GM18502 (cell line): ENCODE data around the gene HSD11B2.

Source experiments
- ATAC-seq: cut with Tn5 transposase; IDR thresholded peaks from one replicate; pipeline ENCODE4 v1.9.1; 2021; ENCODE audit warnings: mild to moderate bottlenecking; ENCODE audit not compliant: unreplicated experiment, poor library complexity

The HSD11B2 gene

DNA sequence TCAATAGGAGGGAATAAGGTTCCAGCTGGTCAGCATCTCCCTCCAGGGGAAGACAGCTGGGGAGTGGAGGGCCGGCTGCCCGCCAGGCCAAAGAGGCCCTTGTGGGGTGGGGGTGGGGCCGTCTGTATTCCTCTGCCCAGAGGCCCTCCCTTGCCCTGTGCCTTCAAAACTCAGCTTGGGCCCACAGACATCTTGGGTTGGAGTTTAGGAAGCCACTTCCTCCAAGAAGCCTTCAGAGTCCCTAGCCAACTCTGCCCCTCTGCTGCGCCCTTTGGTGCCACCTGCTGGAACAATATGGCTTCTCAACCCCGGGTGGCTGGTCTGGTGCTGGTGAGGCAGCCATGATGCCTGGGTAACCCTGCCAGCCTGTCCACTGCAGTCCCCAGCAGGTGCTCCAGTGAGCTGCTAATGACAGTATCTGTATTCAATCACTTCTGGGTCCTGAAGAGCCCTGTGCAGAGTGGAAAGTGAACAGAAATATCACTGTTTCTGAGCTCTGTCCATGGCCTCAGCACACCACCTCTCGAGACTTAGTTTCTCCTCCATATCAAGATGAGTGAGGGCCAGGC, 16.7 kb downstream of the HSD11B2 start:
- no peak for ATAC-seq

DNA sequence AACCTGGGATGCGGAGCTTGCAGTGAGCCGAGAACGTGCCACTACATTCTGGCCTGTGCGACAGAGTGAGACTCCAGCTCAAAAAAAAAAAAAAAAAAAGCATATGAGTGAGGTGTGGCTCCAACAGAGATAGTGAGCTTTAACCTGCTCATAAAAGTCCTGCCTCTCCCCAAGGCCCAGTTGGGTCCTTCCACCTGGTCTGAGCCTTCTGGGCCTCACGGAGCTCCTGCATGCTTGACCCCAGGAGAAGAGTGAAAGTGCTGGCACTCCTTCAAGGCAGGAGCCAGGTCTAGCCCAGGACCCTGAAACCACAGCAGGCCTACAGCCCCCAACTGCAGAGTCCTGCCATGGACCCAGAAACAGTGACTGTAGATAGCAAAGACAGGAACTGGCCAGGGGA, 17.7 kb downstream of the HSD11B2 start:
- ATAC-seq = no peak

DNA sequence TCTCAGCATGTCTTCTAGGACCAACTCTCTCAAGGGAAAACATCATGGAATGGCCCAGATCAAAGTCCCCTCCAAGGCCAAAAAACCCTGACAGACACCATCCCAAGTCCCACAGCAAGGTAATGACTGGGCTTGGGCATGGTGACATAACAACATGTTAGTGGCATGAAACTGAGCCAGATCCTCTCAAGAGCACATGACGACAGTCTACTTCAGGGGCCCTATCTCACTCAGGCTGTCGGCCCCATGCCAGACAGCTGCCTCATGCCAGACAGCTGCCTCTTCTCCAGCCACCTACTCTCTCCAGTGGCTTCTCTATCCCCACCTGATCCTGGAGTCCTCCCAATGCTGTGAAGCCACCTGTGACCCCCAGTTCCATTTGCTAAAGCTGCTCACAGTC, 18.4 kb downstream of the HSD11B2 start:
- ATAC-seq = no peak

DNA sequence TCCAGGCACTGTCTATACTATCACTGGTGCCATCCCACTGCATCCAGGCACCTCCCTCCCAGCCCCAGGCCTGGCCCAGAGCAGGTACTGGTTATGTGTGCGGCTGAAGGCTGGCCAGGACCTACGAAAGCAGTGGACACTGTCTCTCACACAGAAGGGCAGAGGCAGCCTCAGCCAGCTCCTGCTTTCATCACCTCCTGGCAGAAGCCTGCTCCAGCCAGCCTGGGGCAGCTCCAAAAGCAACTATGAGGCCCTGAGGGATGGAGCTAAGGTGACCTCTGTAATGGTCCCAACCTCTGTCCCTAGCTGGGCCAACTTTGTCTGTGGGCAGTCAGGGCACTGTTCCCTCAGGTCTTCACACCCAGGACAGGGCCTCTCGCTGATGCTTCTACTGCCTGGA, 18.8 kb downstream of the HSD11B2 start:
- ATAC-seq = no peak

DNA sequence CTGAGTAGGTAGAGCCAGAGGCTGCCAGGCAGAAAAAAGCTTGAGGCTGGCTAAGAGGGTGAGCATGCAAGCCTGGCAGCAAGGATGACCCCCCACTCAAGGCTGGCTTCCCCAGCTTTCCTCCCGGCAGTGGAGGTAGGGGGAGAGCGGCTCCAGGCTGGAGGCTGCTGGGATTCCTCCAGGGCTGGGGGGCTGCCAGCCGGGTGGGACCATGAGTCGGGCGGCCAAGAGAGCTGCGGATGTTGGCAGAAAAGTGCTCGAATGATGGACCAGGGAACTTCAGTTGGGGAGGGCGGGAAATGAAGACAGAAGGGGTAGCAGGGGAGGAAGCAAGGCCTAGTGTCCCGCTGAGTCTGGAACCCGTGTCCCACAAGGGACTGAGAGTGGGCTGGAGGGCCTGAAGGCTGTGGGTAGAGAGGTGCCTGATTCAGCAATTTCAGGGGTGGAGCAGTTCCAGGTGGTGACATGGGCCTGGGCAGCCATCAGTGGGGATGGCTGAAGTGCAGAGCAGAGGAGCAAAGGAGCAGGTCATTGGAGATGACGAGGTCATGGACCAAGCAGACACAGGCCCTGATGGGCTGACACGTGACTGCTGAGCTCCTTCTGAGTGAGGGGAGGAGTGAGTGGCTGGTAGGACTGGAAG, 20.3 kb downstream of the HSD11B2 start:
- ATAC-seq = no peak

DNA sequence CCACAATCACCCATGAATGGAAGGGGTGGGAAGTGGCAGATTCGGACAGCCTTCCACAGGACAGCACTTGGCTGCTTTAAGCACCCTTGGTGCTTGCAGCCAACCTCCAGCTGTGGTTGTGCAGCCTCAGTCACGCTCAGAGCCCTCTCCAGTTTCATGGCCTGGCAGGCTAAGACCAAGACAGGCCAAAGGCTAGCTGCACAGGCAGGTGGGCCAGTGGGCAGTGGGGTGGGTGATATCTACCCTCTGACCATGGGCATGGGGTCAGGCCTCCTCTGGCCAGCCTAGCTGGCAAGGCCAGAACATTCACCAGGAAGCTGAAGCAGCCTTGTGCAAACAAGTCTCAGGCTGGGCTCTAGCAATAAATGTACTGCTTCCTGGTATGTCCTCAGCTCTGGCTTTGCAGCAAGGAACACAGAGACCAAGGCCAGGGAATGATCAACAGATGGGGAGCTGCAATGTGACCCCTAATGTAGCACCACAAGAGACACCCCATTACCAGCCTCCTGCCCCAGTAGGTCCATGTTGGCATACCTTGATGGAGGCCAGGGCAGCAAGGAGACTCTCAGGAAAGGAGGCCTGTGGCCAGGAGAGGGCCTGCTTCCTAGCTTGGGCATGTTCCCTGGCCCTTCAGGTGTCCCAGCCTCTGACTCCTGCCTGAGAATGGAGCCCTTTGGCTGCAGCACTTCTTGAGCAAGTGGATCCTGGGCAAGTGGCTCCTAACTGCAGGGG, 20.9 kb downstream of the HSD11B2 start:
- ATAC-seq = no peak

DNA sequence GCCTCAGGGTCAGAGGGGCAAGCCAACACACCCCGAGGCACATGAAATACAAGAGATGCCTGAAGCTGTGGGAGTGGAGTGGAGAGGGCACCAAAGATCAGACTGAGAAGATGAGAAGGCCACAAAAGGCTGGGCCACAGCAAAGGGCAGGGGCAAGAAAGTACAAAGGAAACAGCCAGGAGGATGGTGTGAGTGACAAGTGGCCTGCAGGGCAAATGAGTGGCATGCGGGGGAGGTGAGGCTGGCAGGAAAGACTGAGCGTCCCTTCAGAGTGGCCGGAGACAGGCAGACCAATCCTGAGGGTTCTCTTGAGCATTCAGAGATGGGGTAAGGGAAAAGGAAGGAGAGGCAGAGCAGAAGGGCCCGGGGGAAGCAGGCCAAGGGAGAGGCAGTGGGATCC, 23.2 kb downstream of the HSD11B2 start:
- ATAC-seq = no peak

DNA sequence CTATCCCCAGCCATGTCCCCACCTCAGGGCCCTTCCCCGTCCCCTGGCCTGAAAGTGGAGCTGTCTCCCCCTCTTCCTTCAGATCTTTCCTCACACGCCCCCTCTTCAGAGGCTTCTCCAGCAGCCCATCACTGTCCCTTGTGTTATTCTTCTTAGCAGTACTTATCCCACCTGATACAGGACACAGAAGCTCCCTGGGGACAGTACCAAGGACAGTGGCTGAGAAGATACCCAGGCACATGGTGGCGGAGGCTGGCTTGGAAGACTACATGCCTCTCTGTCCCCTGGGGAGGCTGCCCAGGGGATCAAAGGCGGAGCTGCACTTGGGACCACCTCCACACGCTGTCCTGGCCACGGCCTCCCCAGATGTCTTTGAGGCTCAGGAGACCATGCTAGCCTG, 23.9 kb downstream of the HSD11B2 start:
- no peak for ATAC-seq

DNA sequence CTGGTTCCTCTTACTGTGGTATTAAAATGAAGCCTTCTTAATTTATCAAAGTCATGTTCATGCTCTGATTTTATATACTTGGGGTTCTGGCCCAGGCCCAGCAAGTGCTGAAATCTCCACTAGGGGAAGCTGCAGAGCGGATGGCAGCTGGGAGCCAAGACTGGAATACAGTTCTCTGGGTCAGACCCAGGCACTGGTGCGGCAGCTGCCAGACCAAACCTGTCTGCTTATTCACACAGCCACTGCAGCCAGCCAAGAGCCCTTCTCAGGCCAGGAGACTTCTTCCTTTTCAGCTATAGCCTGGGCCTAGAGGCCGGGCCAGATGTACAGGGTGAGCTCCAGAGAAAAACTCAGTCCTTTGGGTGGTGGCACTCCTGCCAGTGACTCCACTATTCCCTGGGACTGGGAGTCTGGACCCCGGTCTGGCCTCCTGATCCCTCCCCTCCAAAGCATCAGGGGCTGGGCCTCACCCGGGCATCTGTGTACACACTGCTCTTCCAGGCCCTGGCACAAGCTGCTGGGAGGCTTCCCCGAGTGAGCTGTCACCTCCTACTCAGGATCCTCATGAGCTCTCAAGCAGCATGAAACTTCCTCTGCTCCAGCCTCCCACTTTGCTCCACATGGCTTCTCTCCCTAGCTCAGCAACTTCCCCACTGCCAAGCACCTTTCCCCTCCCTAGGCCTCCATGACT, 25.6 kb downstream of the HSD11B2 start:
- no peak for ATAC-seq

DNA sequence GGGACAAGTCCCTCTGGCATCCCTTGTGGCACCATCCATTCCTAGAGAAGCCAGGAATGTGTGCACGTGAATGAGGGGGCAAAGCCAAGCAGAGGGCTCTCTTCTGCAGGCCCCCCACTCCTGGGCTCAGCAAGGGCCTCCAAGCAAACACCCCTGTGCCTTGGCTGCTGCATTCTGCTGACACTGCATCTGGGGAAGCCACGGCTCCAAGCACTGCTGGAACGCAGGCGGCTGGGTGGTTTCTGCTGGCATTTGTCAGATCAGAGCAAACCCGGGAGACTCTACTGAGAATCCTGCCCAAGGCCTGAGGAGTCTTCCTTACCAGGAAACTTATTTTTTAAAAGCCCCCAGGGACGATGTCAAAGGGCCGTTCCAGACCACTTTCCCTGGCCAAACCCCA, 26.7 kb downstream of the HSD11B2 start:
- no peak for ATAC-seq

DNA sequence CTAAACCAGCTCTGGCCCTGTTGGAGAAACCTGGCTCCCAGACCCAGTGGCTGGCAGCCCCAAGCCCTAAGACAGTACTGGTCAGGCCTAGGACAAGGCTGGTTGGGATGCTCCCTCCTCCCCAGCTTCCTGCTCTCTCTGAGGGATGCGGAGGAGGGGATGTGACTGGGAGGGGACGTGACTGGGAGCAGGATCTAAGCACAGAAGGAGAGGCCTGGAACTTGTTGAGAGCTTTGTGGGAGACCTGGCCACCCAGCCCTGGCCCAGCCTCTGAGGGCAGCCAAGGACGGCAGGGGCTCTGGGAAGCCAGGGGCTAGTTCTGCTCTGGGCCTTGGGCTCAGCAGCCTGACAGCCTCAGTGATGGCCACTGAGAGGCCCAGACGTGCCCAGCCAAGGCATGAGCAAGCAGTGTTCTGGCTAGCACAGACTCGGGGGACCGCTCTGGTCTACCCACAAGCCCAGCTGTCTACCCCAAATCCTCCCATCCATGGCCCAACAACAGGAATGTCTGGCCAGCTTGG, 27.3 kb downstream of the HSD11B2 start:
- no peak for ATAC-seq

DNA sequence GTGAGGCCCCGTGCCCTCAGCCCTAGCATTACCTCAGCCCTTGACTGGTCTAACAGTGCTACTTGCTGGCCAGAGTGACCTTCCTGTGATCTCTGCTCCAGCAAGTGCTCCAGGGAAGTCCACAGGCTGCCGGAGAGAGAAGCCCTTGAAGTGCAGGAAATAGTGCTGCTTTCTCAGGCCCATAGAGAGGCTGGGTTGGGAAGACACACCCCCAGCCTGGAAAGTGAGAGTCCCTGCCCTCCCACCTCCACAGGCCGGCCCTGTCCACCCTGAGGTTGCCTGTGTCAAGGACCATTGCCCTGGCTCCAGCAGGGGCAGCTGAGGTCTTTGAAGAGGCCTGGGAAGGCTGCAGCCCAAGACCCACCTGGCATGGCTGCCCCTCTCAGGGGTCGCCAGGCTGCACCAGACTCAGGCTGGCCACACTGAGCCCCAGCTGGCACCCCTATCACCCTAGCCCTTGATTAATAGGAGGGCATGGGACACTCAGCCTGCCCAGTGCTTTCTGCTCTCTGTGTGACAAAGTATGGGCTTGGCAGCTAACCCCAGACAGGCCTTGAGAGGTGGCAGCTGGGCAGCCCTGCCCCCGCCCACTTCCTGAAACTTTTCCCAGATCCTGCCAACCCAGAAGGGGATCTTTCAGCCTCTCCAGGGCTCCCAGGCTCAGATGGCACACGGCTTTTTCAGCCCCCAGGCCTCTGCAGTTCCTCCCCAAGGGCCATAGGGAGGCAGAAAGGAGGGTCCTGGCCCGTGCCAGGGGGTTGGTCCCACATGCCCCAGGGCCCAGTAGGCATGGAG, 28.3 kb downstream of the HSD11B2 start:
- ATAC-seq = no peak

DNA sequence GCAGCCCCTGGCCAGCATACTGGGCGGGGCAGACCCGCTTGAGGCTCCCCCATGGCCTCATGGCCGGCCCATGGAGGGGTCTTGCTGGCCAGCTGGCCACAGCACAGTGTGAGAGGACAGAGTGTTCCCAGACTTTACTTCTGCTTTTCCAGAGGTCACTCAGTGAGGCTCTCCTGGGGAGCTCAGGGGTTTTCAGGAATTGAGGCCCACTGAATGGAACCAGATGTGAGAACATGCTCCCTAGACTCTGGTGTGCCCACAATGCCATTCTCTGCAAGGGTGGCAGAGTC, 28.9 kb downstream of the HSD11B2 start:
- no peak for ATAC-seq

DNA sequence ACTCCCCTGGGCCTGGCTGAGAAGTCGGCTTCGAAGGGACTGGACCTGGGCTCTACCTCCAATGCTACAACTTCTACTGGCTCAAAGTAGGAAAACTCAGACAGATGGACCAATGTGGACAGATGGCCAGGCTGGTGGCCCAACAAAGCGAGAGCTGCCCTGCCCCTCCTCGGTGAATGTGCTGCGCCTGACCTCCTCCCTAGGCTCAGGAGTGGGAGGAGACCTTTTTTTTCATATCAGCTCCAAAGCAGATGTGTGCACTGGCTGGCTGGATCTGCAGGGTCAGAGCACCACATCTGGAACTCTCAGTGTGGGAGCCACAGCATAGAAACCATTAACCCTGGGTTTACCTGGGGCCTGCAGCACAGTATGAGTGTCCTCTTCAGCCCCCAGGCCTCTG, 29.2 kb downstream of the HSD11B2 start:
- no peak for ATAC-seq

DNA sequence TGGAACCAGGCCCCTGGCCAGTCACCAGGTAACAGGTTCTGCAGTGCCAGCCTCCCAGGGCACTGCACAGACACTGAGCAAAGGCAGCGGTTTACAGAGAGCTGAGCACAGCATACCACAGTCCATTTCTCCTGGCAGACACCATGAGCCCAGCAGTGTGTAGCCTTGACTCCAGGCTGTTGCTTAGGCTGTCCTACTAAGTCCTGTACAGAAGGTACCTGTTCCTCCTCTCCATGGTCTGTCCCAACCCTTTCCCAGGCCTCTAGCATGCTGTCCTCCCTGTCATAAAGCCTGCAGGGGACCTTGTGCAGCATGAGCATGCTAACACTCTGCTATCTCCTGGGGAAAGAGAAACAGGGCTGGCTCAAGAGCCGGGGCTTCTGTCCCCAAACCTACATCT, 30.0 kb downstream of the HSD11B2 start:
- ATAC-seq = no peak

DNA sequence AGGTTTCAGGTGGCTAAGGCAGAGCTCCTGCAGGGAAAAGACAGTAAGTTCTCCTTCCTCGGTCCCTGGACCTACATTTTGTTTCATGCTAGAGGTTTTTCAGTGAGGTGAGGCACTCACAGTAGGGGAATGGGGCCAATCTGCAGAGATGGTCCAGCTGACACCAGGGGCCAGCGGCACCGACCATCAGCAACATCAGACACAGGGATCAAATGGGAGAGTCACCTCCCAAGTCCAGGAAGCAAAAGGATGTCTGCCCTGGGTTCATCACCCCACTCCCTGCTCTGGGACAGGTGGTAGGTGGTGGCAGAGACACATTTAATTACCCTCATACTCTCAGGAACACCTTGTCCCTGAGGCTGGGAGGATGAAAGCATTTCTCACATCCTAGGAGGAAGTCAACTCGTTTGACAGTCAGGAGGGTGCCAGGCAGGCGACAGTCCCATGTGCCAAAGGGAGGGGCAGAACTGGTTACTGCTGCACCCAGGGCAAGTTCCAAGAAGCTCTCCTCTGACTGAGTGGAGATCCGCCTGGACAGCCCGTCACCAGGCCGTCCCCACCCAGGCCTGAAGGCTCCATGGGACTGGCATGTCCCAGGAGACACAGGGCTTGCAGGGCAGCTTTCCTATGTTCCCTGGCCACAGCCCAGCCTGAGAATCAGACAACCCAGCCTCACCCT, 30.8 kb downstream of the HSD11B2 start:
- no peak for ATAC-seq

DNA sequence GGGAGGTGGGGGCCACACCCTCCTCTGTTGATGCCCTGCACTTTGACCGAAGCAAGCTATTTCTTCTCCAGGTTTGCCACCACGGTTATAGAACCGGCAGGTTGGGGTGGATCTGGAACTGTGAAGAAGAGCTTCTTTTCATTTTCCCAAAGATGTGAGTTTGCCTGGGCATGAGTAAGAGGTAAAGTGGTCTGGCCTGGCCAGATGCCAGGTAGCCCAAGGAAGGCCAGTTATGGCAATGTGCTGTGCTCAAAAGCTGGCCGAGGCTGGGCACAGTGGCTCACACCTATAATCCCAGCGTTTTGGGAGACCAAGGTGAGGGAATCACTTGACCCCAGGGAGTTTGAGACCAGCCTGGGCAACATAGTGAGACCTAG, 31.3 kb downstream of the HSD11B2 start:
- no peak for ATAC-seq

DNA sequence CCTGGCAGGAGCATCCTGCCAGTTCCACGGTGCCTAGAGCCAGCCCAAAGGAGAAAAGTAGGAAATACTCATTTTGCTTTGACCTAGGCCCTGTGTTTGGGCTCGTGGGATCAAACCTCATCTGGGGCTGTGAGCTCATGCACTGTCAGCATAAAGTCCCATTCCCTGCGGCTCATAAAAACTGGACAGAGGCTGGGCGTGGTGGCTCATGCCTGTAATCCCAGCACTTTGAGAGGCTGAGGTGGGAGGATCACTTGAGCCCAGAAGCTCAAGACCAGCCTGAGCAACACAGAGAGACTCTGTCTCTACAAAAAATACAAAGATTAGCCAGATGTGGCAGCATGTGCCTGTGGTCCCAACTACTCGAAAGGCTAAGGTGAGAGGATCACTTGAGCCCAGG, 32.1 kb downstream of the HSD11B2 start:
- ATAC-seq = no peak

DNA sequence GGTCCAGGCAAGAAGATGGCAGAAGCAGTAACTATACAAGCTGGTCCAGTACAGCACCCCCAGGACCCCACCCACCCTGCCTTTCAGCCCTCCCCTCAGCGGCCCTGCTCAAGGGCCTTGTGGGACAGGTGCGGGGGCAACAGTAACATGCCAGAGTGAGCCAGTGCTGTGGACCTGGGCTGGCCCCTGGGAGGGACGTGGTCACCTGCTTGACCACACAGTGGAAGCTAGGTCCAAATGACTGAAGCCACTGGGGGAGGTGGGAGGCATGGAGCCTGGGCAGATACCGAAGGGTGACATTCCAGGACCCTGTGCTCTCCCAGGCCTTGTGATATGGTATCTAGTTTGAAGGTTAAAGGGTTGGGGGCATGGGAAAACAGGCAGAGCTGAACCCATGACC, 32.8 kb downstream of the HSD11B2 start:
- no peak for ATAC-seq

DNA sequence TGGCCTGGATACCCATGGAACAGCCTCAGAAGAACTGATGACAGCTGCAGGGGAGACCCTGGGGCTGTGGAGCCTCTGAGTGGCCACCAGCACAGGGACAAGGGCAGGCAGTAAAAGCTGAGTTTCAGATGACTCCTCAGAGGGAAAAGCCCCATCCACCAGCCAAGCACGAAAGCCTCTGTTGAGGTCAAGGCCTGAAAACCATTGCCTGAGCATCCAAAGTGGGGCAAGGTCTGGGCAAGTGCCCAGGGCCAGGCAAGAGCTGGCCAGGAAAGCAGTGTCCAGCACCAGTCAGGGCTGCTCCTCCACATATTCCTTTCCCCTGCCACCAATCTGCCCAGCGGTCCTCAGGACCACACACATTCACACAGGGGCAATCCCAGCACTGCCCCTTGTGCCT, 33.6 kb downstream of the HSD11B2 start:
- no peak for ATAC-seq
